CD4-positive, alpha-beta T cell (primary cell): Measurements from ENCODE around the gene TMEM129. TPM values are rescaled to one million over a fixed set of nuclear protein-coding genes. Genes with fewer than 3 reads are reported as not detected.

Experiments
- ATAC-seq: fragments of 200-7000 bp; cut with Tn5 transposase; one replicate; pipeline ENCODE4 v1.10.0; 2022; ENCODE audit warnings: mild to moderate bottlenecking; ENCODE audit not compliant: poor library complexity
- CTCF ChIA-PET: fragments of 350-600 bp; sonication (Branson Sonifier 250); formaldehyde crosslinking; loops from one replicate; lab custom pipeline; 2021; ENCODE audit warnings: antibody characterized with exemption, inconsistent platforms; lab: Charles Lee
- POLR2A ChIA-PET: fragments of 350-600 bp; sonication (Branson Sonifier 250); formaldehyde crosslinking; loops from one replicate; lab custom pipeline; 2021; ENCODE audit warnings: antibody characterized with exemption, inconsistent platforms; lab: Charles Lee
- DNase-seq, 14 experiments: peaks; one replicate each; pipeline ENCODE4 v3.0.0-alpha.2; 2013 to 2020; ENCODE audit warnings: mixed read lengths in 2 of 14
- H3K27ac ChIP-seq, 2 donors: one replicate each; pipeline versions ENCODE4 v1.5.1 to v1.7.0; 2013; ENCODE audit warnings: low read length in 2 of 2, low read depth in 1 of 2, mild to moderate bottlenecking in 1 of 2
- H3K27me3 ChIP-seq, 2 experiments: 1 replicate in 1 of 2; 2 replicates in 1 of 2; pipeline versions ENCODE4 v1.6.1 to v1.7.0; 2013; ENCODE audit warnings: low read length in 2 of 2, control low read depth in 1 of 2, mild to moderate bottlenecking in 1 of 2, moderate library complexity in 1 of 2; ENCODE audit not compliant: insufficient read depth in 2 of 2, control insufficient read depth in 1 of 2
- H3K36me3 ChIP-seq: one replicate; pipeline ENCODE4 v1.6.1; 2013; ENCODE audit warnings: low read length, control low read depth; ENCODE audit not compliant: insufficient read depth
- H3K4me1 ChIP-seq: one replicate; pipeline ENCODE4 v1.6.1; 2013; ENCODE audit warnings: low read length, control low read depth; ENCODE audit not compliant: insufficient read depth
- H3K4me3 ChIP-seq: one replicate; pipeline ENCODE4 v1.5.1; 2013; ENCODE audit warnings: mild to moderate bottlenecking, low read length, moderate library complexity
- H3K9me3 ChIP-seq, 2 experiments: 1 replicate in 1 of 2; 2 replicates in 1 of 2; pipeline versions ENCODE4 v1.6.1 to v1.7.0; 2013; ENCODE audit warnings: low read length in 2 of 2, mild to moderate bottlenecking in 2 of 2, control low read depth in 1 of 2, moderate library complexity in 1 of 2; ENCODE audit not compliant: control insufficient read depth in 1 of 2, insufficient read depth in 1 of 2
- H3K27ac Mint-ChIP-seq: one replicate; pipeline ENCODE4 v1.8.0; 2020; ENCODE audit warnings: mixed read lengths
- H3K27me3 Mint-ChIP-seq: one replicate; pipeline ENCODE4 v1.8.0; 2021; ENCODE audit warnings: mixed read lengths
- H3K36me3 Mint-ChIP-seq: one replicate; pipeline ENCODE4 v1.8.0; 2021; ENCODE audit warnings: low read depth, mixed read lengths
- H3K4me1 Mint-ChIP-seq: one replicate; pipeline ENCODE4 v1.8.0; 2021; ENCODE audit warnings: low read depth, mixed read lengths
- H3K4me3 Mint-ChIP-seq: one replicate; pipeline ENCODE4 v1.8.0; 2020; ENCODE audit warnings: mild to moderate bottlenecking, mixed read lengths
- H3K9me3 Mint-ChIP-seq: one replicate; pipeline ENCODE4 v1.8.0; 2020; ENCODE audit warnings: mixed read lengths
- CTCF ChIP-seq: fragments of 200-600 bp; IDR thresholded peaks from one replicate; pipeline ENCODE4 v1.8.0; 2022; ENCODE audit warnings: antibody characterized with exemption, mild to moderate bottlenecking
- intact Hi-C, 2 experiments: fragments of 100-400 bp; cut with DNase I in 1 of 2; cut with micrococcal nuclease in 1 of 2; formaldehyde crosslinking; loops; one replicate each; pipeline versions ENCODE4 v1.15.1 to v1.9.0; 2023 to 2025; cut with DNase I, micrococcal nuclease
- total RNA-seq, 174 experiments: library from RNA in 2 of 174; stranded (reverse) in 2 of 174; gene quantifications; one replicate each; pipeline ENCODE4 v1.2.3 and lab custom pipeline; 2021 to 2026

Gene TMEM129
- total RNA-seq, 2 experiments from 2014 or later, result 17.2 to 17.6 TPM

- peaks cover 76% of the 10 kb centered on the region for H3K36me3 Mint-ChIP-seq
- POLR2A ChIA-PET, result interaction anchor here (2.4 to 12.1 kb wide), 2 partner anchors 15 to 36 kb away, joined by 11 to 128 read pairs; partner anchors contain the start of gene SLBP
- H3K27ac Mint-ChIP-seq, result no peak overlapping the region
- H3K4me1 Mint-ChIP-seq, result peaks cover 50% of the 10 kb centered on the region
- Histone ChIP-seq H3K27ac (no peak overlapping the region), H3K4me1 (peaks cover 86% of the 10 kb centered on the region), H3K9me3 (no peaks in the 10 kb centered on the region), H3K36me3 (peaks cover 61% of the 10 kb centered on the region), H3K27me3 (no peaks in the 10 kb centered on the region), H3K4me3 (no peak overlapping the region)
- H3K4me3 Mint-ChIP-seq, result no peak overlapping the region
- H3K27me3 Mint-ChIP-seq, result no peaks in the 10 kb centered on the region
- ATAC-seq (no peak), DNase-seq (peak in 2 of 14 experiments; percentile 49 to 51)
- TF ChIP-seq CTCF, result no peak
- CTCF ChIA-PET, result interaction anchor here (0.9 to 7.0 kb wide), 4 partner anchors 15 to 44 kb away, joined by 3 to 84 read pairs (median 5); partner anchors contain the start of gene SLBP
- intact Hi-C loops, result loop anchor here in 1 of 2 experiments (2.0 to 10.0 kb wide), 2 partner anchors 17 to 1347 kb away; partner anchors contain the start of genes HTT and HTT-AS
- no peaks in the 10 kb centered on the region for H3K9me3 Mint-ChIP-seq
Observed at GRCh38 chr4:1727117-1728031, 6.3 kb upstream of the TMEM129 start.

DNA sequence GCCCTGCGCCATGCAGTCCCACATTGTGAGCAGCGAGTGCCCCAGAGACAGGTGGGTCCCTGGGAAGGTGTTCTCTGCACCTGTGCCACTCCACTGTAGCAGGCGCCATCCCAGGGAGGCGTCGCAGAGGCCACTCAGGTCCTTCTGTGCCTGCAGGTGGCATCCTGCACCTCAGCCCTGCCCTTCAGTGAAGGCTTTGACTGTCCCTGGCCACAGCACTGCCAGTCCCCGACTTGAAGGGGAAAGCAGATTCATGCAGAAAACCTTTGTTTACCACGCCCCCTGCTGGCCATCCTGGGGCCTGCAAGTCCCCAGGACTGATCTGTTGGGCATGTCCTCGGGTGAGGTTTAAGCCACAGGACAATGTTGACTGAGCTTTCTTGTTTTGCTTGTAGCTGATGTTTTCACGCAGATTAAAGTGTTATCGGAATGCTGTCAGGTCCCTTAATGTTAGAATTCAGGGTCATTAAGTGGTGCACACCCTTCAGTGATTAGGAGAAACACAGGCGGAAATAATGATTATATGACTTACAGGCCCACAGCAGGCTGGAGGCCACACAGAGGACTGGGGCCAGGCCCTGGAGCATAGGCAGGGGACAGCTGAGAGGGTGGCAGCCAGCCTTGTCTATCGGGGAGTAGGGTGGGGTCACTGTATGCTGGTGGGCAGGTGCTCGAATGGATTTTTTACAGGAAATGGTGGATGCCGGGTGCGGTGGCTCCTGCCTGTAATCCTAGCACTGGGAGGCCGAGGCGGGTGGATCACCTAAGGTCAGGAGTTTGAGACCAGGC is 5.2 kb upstream of the TMEM129 start:
- ATAC-seq (peak; percentile 37), DNase-seq (peak; percentile 84 to 96 (median 90))
- ChIA-PET CTCF (interaction anchor here (1.4 to 7.0 kb wide), 3 partner anchors 14 to 43 kb away, joined by 3 to 84 read pairs (median 7); partner anchors contain the start of gene SLBP), POLR2A (interaction anchor here (2.4 to 12.1 kb wide), 2 partner anchors 14 to 35 kb away, joined by 11 to 128 read pairs; partner anchors contain the start of gene SLBP)
- peak; percentile 96 for TF ChIP-seq CTCF
- Histone ChIP-seq H3K4me3 (no peak overlapping the region), H3K27me3 (no peaks in the 10 kb centered on the region), H3K36me3 (peaks cover 52% of the 10 kb centered on the region), H3K27ac (no peak overlapping the region), H3K4me1 (peaks cover 95% of the 10 kb centered on the region), H3K9me3 (no peaks in the 10 kb centered on the region)
- peak overlapping the region; percentile 63 for H3K27ac Mint-ChIP-seq
- intact Hi-C loops, result loop anchor here (1.0 to 10.0 kb wide), 3 partner anchors 16 to 1348 kb away; partner anchors contain the start of genes HTT (in 1 of the 2) and HTT-AS (in 1 of the 2)
- no peaks in the 10 kb centered on the region for H3K27me3 Mint-ChIP-seq
- H3K36me3 Mint-ChIP-seq, result peaks cover 70% of the 10 kb centered on the region
- H3K4me1 Mint-ChIP-seq, result peaks cover 57% of the 10 kb centered on the region
- H3K9me3 Mint-ChIP-seq, result no peaks in the 10 kb centered on the region
- H3K4me3 Mint-ChIP-seq, result peak overlapping the region; percentile 31

DNA sequence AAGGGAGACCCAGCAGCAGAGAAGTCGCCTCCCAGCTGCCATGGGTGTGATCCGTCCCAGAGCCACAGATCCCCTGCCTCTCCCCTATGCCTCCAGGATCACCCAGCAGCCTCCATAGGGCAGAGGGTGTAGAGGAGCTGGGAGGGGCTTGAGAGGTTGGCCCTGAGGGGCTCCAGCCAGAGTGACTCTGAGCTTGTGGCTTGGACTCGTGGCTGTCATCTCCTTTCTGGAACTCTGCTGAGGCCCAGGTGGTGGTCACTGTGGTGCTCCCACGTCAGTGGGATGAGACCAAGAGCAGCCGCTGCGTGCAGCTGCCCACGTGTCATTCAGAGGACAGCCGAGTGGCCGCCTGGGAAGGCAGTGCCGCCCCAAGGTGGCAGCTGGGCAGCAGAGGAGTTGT is 4.4 kb upstream of the TMEM129 start:
- H3K4me1 Mint-ChIP-seq, result peaks cover 57% of the 10 kb centered on the region
- DNase-seq (peak in 1 of 14 experiments; percentile 16), ATAC-seq (no peak)
- TF ChIP-seq CTCF, result no peak
- no peak overlapping the region for H3K4me3 ChIP-seq
- H3K27ac Mint-ChIP-seq, result peak overlapping the region; percentile 99
- peaks cover 62% of the 10 kb centered on the region for H3K36me3 Mint-ChIP-seq
- H3K27me3 Mint-ChIP-seq, result no peaks in the 10 kb centered on the region
- CTCF ChIA-PET, result interaction anchor here (1.4 to 7.0 kb wide), 3 partner anchors 13 to 42 kb away, joined by 3 to 84 read pairs (median 7); partner anchors contain the start of gene SLBP
- peak overlapping the region; percentile 89 for H3K4me3 Mint-ChIP-seq
- no peaks in the 10 kb centered on the region for H3K9me3 Mint-ChIP-seq
- intact Hi-C loops, result loop anchor here in 1 of 2 experiments (10.0 kb wide), 1 partner anchor 1349 kb away; the partner anchor contains the start of genes HTT and HTT-AS
- no peaks in the 10 kb centered on the region for H3K9me3 ChIP-seq
- H3K27ac ChIP-seq, result no peak overlapping the region
- H3K36me3 ChIP-seq, result peaks cover 44% of the 10 kb centered on the region
- POLR2A ChIA-PET, result interaction anchor here (2.4 to 12.1 kb wide), 3 partner anchors 14 to 34 kb away, joined by 11 to 205 read pairs (median 128); partner anchors contain the start of gene SLBP
- no peaks in the 10 kb centered on the region for H3K27me3 ChIP-seq
- H3K4me1 ChIP-seq, result peaks cover 87% of the 10 kb centered on the region
